ENCODE results near the gene GRIK3. TPM values are rescaled to one million over a fixed set of nuclear protein-coding genes. Genes with fewer than 3 reads are reported as not detected.

The GRIK3 gene
- total and polyA plus RNA-seq, 7 donors: 0.03 to 0.15 (median 0.04) TPM; not detected in 2

DNA sequence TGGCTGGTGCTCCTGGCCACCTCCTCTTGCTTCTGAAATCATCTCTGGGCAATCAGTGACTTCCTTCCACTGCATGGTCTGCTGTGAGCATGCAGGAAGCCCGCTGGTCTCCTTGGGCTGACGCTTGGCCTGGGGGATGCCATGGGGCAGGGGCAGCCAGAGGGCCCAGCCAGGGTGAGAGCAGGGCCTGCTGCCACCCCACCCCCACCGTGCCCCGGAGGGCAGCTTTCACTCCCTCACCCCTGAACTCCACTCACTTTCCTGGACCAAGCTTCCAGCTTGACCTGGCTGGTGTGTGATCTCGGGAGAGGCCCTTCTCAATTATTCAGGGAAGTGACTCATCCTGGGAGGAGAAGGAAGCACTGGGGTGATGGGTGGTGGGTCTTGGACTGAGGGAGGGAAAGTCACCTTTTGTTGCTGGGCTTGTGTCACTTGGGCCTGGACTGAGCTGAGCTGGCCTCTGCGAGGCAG is 281.4 kb downstream of the GRIK3 start:
- no peak overlapping the region for H3K4me3 ChIP-seq
- DNase-seq (no peak), ATAC-seq (no peak)
- peaks cover 0 to 12% (median 0%) of the 10 kb centered on the region in 3 donors for H3K27me3 ChIP-seq (ENCODE audit: insufficient read depth in 3 of 3, low read length in 2 of 3)
- H3K36me3 ChIP-seq (ENCODE audit: insufficient read depth in 1 of 2, low read depth in 1 of 2): no peaks in the 10 kb centered on the region
- TF ChIP-seq, protein P1, sequence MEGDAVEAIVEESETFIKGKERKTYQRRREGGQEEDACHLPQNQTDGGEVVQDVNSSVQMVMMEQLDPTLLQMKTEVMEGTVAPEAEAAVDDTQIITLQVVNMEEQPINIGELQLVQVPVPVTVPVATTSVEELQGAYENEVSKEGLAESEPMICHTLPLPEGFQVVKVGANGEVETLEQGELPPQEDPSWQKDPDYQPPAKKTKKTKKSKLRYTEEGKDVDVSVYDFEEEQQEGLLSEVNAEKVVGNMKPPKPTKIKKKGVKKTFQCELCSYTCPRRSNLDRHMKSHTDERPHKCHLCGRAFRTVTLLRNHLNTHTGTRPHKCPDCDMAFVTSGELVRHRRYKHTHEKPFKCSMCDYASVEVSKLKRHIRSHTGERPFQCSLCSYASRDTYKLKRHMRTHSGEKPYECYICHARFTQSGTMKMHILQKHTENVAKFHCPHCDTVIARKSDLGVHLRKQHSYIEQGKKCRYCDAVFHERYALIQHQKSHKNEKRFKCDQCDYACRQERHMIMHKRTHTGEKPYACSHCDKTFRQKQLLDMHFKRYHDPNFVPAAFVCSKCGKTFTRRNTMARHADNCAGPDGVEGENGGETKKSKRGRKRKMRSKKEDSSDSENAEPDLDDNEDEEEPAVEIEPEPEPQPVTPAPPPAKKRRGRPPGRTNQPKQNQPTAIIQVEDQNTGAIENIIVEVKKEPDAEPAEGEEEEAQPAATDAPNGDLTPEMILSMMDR (IDR thresholded peaks at IDR 0.05): no peak
- H3K9me3 ChIP-seq: no peaks in the 10 kb centered on the region
- 57 to 66% (median 61%) methylated on average over 6 of the region's 6 CpGs for WGBS, 3 donors
- intact Hi-C loops (cut with DNase I): no loop called here
- H3K4me1 ChIP-seq: no peaks in the 10 kb centered on the region
- H3K27ac ChIP-seq: no peak overlapping the region

DNA sequence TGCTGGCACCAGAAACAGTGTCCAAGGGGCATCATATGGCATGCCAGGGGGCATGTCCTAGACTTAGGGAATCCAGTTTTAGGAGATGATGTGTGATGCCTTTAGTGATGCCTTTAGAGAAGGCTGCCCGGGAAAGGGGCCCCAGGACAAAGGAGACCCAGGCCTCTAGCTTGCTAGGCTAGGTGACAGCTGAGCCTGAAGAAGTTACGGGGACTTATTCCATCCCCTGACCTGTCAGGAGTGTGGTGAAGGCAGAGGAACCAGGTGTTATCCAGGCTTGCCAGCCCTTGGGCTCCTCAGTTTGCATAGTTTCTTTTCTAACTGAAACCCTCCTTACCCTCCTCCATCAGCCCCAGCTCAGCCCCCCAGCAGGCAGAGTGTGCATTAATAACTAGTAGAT is 281.9 kb downstream of the GRIK3 start:
- Histone ChIP-seq H3K4me3 (no peak overlapping the region), H3K27ac (no peak overlapping the region), H3K4me1 (no peaks in the 10 kb centered on the region), H3K36me3 (ENCODE audit: insufficient read depth in 1 of 2, low read depth in 1 of 2) (no peaks in the 10 kb centered on the region), H3K27me3 (ENCODE audit: insufficient read depth in 3 of 3, low read length in 2 of 3) (peaks cover 0 to 12% (median 0%) of the 10 kb centered on the region in 3 donors), H3K9me3 (no peaks in the 10 kb centered on the region)
- TF ChIP-seq, protein P1 (IDR thresholded peaks at IDR 0.05): no peak
- ATAC-seq (no peak), DNase-seq (no peak)
- intact Hi-C loops (cut with DNase I): no loop called here
- 78 to 87% (median 85%) methylated on average over 2 of the region's 2 CpGs for WGBS, 3 donors

DNA sequence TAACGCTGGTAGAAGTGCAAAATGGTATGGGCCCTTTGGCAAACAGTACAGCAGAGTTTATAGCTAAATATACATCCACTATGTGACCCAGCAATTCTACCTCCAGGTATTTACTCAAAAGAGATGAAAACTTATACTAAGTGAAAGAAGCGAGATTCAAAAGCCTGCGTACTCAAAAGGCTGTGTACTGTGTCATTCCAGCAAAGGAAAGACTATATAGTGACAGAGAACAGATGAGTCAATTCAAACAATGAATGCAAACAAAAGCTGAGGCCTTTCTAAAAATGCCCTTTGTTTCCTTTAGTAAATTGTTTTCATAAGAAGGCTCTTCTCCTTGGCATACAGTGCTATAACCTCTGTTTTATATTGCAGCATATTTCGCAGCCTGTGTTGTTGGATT is 282.8 kb downstream of the GRIK3 start:
- 90 to 94% (median 92%) methylated on average over 4 of the region's 4 CpGs for WGBS, 3 donors
- no peaks in the 10 kb centered on the region for H3K9me3 ChIP-seq
- H3K27ac ChIP-seq: no peak overlapping the region
- TF ChIP-seq, protein P1 (IDR thresholded peaks at IDR 0.05): no peak
- H3K4me1 ChIP-seq: no peaks in the 10 kb centered on the region
- ATAC-seq (no peak), DNase-seq (no peak)
- no peak overlapping the region for H3K4me3 ChIP-seq
- H3K36me3 ChIP-seq (ENCODE audit: insufficient read depth in 1 of 2, low read depth in 1 of 2): no peaks in the 10 kb centered on the region
- H3K27me3 ChIP-seq (ENCODE audit: insufficient read depth in 3 of 3, low read length in 2 of 3): peaks cover 0 to 9% (median 0%) of the 10 kb centered on the region in 3 donors
- intact Hi-C loops (cut with DNase I): no loop called here

DNA sequence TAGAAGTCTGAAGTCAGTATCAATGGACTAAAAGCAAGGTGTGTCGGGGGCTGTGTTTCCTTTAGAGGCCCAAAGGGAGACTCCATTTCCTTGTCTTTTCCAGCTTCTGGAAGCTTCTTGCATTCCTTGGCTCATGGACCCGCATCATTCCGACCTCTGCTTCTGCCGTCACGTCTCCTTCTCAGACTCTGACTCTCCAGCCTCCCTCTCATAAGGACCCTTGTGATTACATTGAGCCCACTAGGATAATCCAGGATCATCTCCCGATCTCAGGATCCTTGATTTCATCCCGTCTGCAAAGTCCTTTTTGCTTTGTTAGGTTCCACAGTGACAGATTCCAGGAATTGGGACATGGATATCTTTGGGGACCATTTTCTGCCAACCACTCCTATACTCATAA is 285.8 kb downstream of the GRIK3 start:
- Histone ChIP-seq H3K36me3 (ENCODE audit: insufficient read depth in 1 of 2, low read depth in 1 of 2) (no peaks in the 10 kb centered on the region), H3K27ac (no peak overlapping the region), H3K9me3 (no peaks in the 10 kb centered on the region), H3K4me1 (no peaks in the 10 kb centered on the region), H3K4me3 (no peak overlapping the region), H3K27me3 (ENCODE audit: insufficient read depth in 3 of 3, low read length in 2 of 3) (peaks cover 0 to 2% (median 0%) of the 10 kb centered on the region in 3 donors)
- 66 to 73% (median 72%) methylated on average over 7 of the region's 7 CpGs for WGBS, 3 donors
- intact Hi-C loops (cut with DNase I): no loop called here
- ATAC-seq (no peak), DNase-seq (no peak)
- TF ChIP-seq, protein P1 (IDR thresholded peaks at IDR 0.05): no peak
